IPS DF 6.9 (cell line): Measurements from ENCODE around the gene ZSWIM3.

Experiments
- DNase-seq: peaks from one replicate; pipeline ENCODE4 v3.0.0-alpha.2; 2013; ENCODE audit warnings: low read depth, low spot score
- H3K27ac ChIP-seq: one replicate; pipeline ENCODE4 v1.5.1; 2013; ENCODE audit warnings: low read length, control low read depth
- H3K27me3 ChIP-seq: 2 replicates; pipeline ENCODE4 v1.6.1; 2013; ENCODE audit warnings: mild to moderate bottlenecking, low read length; ENCODE audit not compliant: control insufficient read depth, insufficient read depth
- H3K36me3 ChIP-seq: 2 replicates; pipeline ENCODE4 v1.6.1; 2013; ENCODE audit warnings: low read length; ENCODE audit not compliant: control insufficient read depth, insufficient read depth
- H3K4me1 ChIP-seq: 2 replicates; pipeline ENCODE4 v1.6.1; 2013; ENCODE audit warnings: low read length; ENCODE audit not compliant: control insufficient read depth, insufficient read depth
- H3K4me3 ChIP-seq: 2 replicates; pipeline ENCODE4 v1.5.1; 2013; ENCODE audit warnings: mild to moderate bottlenecking, low read length
- H3K9me3 ChIP-seq: 2 replicates; pipeline ENCODE4 v1.6.1; 2013; ENCODE audit warnings: low read length, inconsistent platforms; ENCODE audit not compliant: control insufficient read depth, insufficient read depth
- WGBS: extraction: QIAGEN DNeasy Blood & Tissue Kit; methylation state at CpG from one replicate; pipeline ENCODE4 v1.1.7; 2013; ENCODE audit warnings: mixed read lengths, missing lambda C conversion rate; ENCODE audit not compliant: insufficient read length, insufficient coverage; 5-methylcytosine and 5-hydroxymethylcytosine counted together

The ZSWIM3 gene

GRCh38 chr20:45874576-45874975 is 17.2 kb downstream of the ZSWIM3 start:
- no peak overlapping the region for H3K4me3 ChIP-seq
- no peaks in the 10 kb centered on the region for H3K9me3 ChIP-seq
- H3K27ac ChIP-seq = no peak overlapping the region
- H3K4me1 ChIP-seq = no peaks in the 10 kb centered on the region
- 0 out of 2 replicates have a peak, but pooled peaks cover 3% of the 10 kb centered on the region for H3K36me3 ChIP-seq
- no CpG with 5 or more reads among the region's 4 CpGs for WGBS
- no peak for DNase-seq
- H3K27me3 ChIP-seq = no peaks in the 10 kb centered on the region

GRCh38 chr20:45878076-45878761 is 20.8 kb downstream of the ZSWIM3 start:
- DNase-seq = no peak
- no peak overlapping the region for H3K27ac ChIP-seq
- H3K36me3 ChIP-seq = peaks cover 6% of the 10 kb centered on the region; the same call in 1 of the 2 replicates
- H3K4me1 ChIP-seq = no peaks in the 10 kb centered on the region
- no CpG with 5 or more reads among the region's 13 CpGs for WGBS
- H3K4me3 ChIP-seq = no peak overlapping the region
- H3K27me3 ChIP-seq = no peaks in the 10 kb centered on the region
- no peaks in the 10 kb centered on the region for H3K9me3 ChIP-seq

GRCh38 chr20:45880988-45881788 is 23.8 kb downstream of the ZSWIM3 start, which contains the start of gene ZSWIM1:
ZSWIM1 (plus strand) TSS chr20:45881227; CDS start chr20:45882593, 1,366 bp downstream.
- H3K4me1 ChIP-seq = no peaks in the 10 kb centered on the region
- H3K4me3 ChIP-seq = peak within 1 kb of the TSS; percentile 87; the same call in 1 of the 2 replicates
- H3K27me3 ChIP-seq = no peaks in the 10 kb centered on the region
- peaks cover 14% of the 10 kb centered on the region for H3K36me3 ChIP-seq
- H3K9me3 ChIP-seq = no peaks in the 10 kb centered on the region
- no peak within 1 kb of the TSS for H3K27ac ChIP-seq
- peak; percentile 99 for DNase-seq
- WGBS = no CpG with 5 or more reads among the region's 23 CpGs

- peaks cover 14% of the 10 kb centered on the region for H3K36me3 ChIP-seq
- H3K4me1 ChIP-seq = no peaks in the 10 kb centered on the region
- no peaks in the 10 kb centered on the region for H3K27me3 ChIP-seq
- no peak overlapping the region for H3K4me3 ChIP-seq
- no peaks in the 10 kb centered on the region for H3K9me3 ChIP-seq
- no peak overlapping the region for H3K27ac ChIP-seq
- no peak for DNase-seq
- WGBS = no CpG with 5 or more reads among the region's 4 CpGs
These were observed 25.2 kb downstream of the ZSWIM3 start for GRCh38 chr20:45882469-45883099.

GRCh38 chr20:45883100-45883469 is 25.7 kb downstream of the ZSWIM3 start:
- no peak overlapping the region for H3K4me3 ChIP-seq
- no peaks in the 10 kb centered on the region for H3K4me1 ChIP-seq
- H3K36me3 ChIP-seq = peaks cover 11% of the 10 kb centered on the region
- no peaks in the 10 kb centered on the region for H3K9me3 ChIP-seq
- WGBS = no CpG with 5 or more reads among the region's 9 CpGs
- H3K27me3 ChIP-seq = no peaks in the 10 kb centered on the region
- DNase-seq = no peak
- H3K27ac ChIP-seq = no peak overlapping the region

GRCh38 chr20:45886590-45887345 is 29.4 kb downstream of the ZSWIM3 start:
- Histone ChIP-seq H3K4me3 (no peak overlapping the region), H3K27ac (no peak overlapping the region), H3K36me3 (peaks cover 10% of the 10 kb centered on the region), H3K4me1 (no peaks in the 10 kb centered on the region), H3K27me3 (no peaks in the 10 kb centered on the region), H3K9me3 (no peaks in the 10 kb centered on the region)
- 100% methylated on average over 1 of the region's 19 CpGs for WGBS
- DNase-seq = no peak

GRCh38 chr20:45887346-45887715 is 29.9 kb downstream of the ZSWIM3 start, which contains the start of gene SPATA25:
SPATA25 (minus strand) TSS chr20:45887622; CDS start chr20:45887590, 32 bp downstream.
- no peak within 1 kb of the TSS for H3K4me3 ChIP-seq
- H3K36me3 ChIP-seq = peaks cover 10% of the 10 kb centered on the region
- DNase-seq = no peak
- no peaks in the 10 kb centered on the region for H3K27me3 ChIP-seq
- no peaks in the 10 kb centered on the region for H3K4me1 ChIP-seq
- no peaks in the 10 kb centered on the region for H3K9me3 ChIP-seq
- 100% methylated on average over 1 of the region's 8 CpGs for WGBS
- H3K27ac ChIP-seq = no peak within 1 kb of the TSS

GRCh38 chr20:45888681-45889080 is 31.3 kb downstream of the ZSWIM3 start:
- H3K4me3 ChIP-seq = no peak overlapping the region
- peaks cover 4% of the 10 kb centered on the region for H3K36me3 ChIP-seq
- no peak for DNase-seq
- WGBS = no CpG with 5 or more reads among the region's 3 CpGs
- no peaks in the 10 kb centered on the region for H3K9me3 ChIP-seq
- no peak overlapping the region for H3K27ac ChIP-seq
- H3K4me1 ChIP-seq = no peaks in the 10 kb centered on the region
- H3K27me3 ChIP-seq = no peaks in the 10 kb centered on the region

- WGBS = no CpG with 5 or more reads among the region's 79 CpGs
- no peaks in the 10 kb centered on the region for H3K4me1 ChIP-seq
- H3K9me3 ChIP-seq = no peaks in the 10 kb centered on the region
- peak overlapping the region; percentile 66; the same call in 1 of the 2 replicates for H3K4me3 ChIP-seq
- H3K27ac ChIP-seq = no peak overlapping the region
- no peaks in the 10 kb centered on the region for H3K27me3 ChIP-seq
- 0 out of 2 replicates have a peak, but pooled peaks cover 4% of the 10 kb centered on the region for H3K36me3 ChIP-seq
- DNase-seq = peak; percentile 80
These were observed 32.9 kb downstream of the ZSWIM3 start for GRCh38 chr20:45890077-45890984.
